ENCODE measurements around the gene ANO10. TPM values are rescaled to one million over a fixed set of nuclear protein-coding genes. Genes with fewer than 3 reads are reported as not detected.
A peak's percentile ranks its signal among the peaks of the same experiment; 100 is the strongest.

ANO10 gene
- total and polyA plus RNA-seq, 2 of the 8 experiments (the other 6 are each of a cell fraction or from before 2014, with no cell fraction given) = 38.0 to 53.2 TPM

- H3K9me3 ChIP-seq (ENCODE audit: insufficient read depth in 2 of 2, low read depth in 1 of 2, low read length in 1 of 2) = no peaks in the 10 kb centered on the region
- no peak overlapping the region for H2BK15ac ChIP-seq (ENCODE audit: low read length)
- no peak overlapping the region for H3K4ac ChIP-seq (replicated peaks; ENCODE audit: insufficient read length, low read depth, low read length)
- H3K4me3 ChIP-seq (ENCODE audit: extremely low read depth in 1 of 4, insufficient read depth in 2 of 4, low read depth in 3 of 4, low read length in 4 of 4) = no peak overlapping the region
- H4K8ac ChIP-seq (ENCODE audit: extremely low read depth, insufficient read depth, low read length) = no peak overlapping the region
- POLR2A ChIA-PET (ENCODE audit: partially characterized antibody) = interaction anchor here (0.7 kb wide), 1 partner anchor 1719 kb away, joined by 4 read pairs; no protein-coding TSS in a partner anchor
- CTCF ChIA-PET (ENCODE audit: partially characterized antibody) = interaction anchor here (1.0 kb wide), 1 partner anchor 28 kb away, joined by 3 read pairs; no protein-coding TSS in a partner anchor
- no peak overlapping the region for H4K91ac ChIP-seq (replicated peaks; ENCODE audit: insufficient read length, low read length)
- peak overlapping the region; percentile 70; the same call in 1 of the 2 replicates for H2BK12ac ChIP-seq (ENCODE audit: low read depth, low read length)
- H2BK5ac ChIP-seq (ENCODE audit: low read depth, low read length) = peak overlapping the region; percentile 37; the same call in 1 of the 2 replicates
- H3K18ac ChIP-seq (ENCODE audit: extremely low read depth, low read length) = no peak overlapping the region
- DNase-seq (ENCODE audit: low read depth in 1 of 2, low spot score in 2 of 2) (no peak), FAIRE-seq (no peak)
- H3K23ac ChIP-seq (ENCODE audit: insufficient read length) = no peak overlapping the region
- no peaks in the 10 kb centered on the region for H4K20me1 ChIP-seq (replicated peaks in 1 of 2; ENCODE audit: control insufficient read depth in 1 of 2, insufficient read depth in 2 of 2, low read length in 2 of 2)
- WGBS, 2 experiments (ENCODE audit: extremely low coverage in 1 of 2, insufficient coverage in 1 of 2, insufficient read length in 1 of 2, insufficient replicate concordance in 2 of 2, low coverage in 1 of 2, low lambda C conversion rate in 2 of 2, missing lambda C conversion rate in 1 of 2) = 88% methylated on average over 8 of the region's 8 CpGs; no CpG with 5 or more reads in 1 of the 2 experiments
- no peaks in the 10 kb centered on the region for H3K36me3 ChIP-seq (ENCODE audit: control insufficient read depth in 2 of 4, insufficient read depth in 4 of 4, low read length in 3 of 4)
- no peaks in the 10 kb centered on the region for H3K27me3 ChIP-seq (replicated peaks in 1 of 4; ENCODE audit: control insufficient read depth in 3 of 4, extremely low read depth in 1 of 4, insufficient read depth in 3 of 4, low read length in 3 of 4)
- peaks cover 0 to 6% (median 1%) of the 10 kb centered on the region in 4 experiments; a peak in 3 of 7 replicates for H3K4me1 ChIP-seq (replicated peaks in 1 of 4; ENCODE audit: control insufficient read depth in 3 of 4, insufficient read depth in 4 of 4, low read length in 3 of 4)
- peak overlapping the region; percentile 24; the same call in 1 of the 2 replicates for H2AK5ac ChIP-seq (ENCODE audit: low read depth, low read length)
- H3K27ac ChIP-seq (ENCODE audit: low read depth, low read length) = no peak overlapping the region; the same call in 1 of the 2 replicates
- H4K5ac ChIP-seq (ENCODE audit: insufficient read length, low read depth, low read length) = no peak overlapping the region
- no peak overlapping the region for H3K56ac ChIP-seq (replicated peaks; ENCODE audit: insufficient read length, low read depth, low read length)
- no peak overlapping the region for H2BK120ac ChIP-seq (replicated peaks; ENCODE audit: low read depth, low read length)
- no peaks in the 10 kb centered on the region for H3K23me2 ChIP-seq (ENCODE audit: low read depth, low read length)
- peaks cover 3 to 4% of the 10 kb centered on the region in 2 experiments; a peak in 2 of 4 replicates for H3K79me2 ChIP-seq (ENCODE audit: control insufficient read depth in 1 of 2, insufficient read depth in 2 of 2, low read length in 2 of 2)
- no peak overlapping the region for H3K14ac ChIP-seq (ENCODE audit: insufficient read length)
- H2BK20ac ChIP-seq (ENCODE audit: low read length) = no peak overlapping the region
- no peak overlapping the region for H3K4me2 ChIP-seq (ENCODE audit: insufficient read depth in 1 of 2, low read depth in 2 of 2, low read length in 2 of 2)
- peaks cover 3% of the 10 kb centered on the region for H3K79me1 ChIP-seq (ENCODE audit: low read depth, low read length)
- no peak overlapping the region for H2AFZ ChIP-seq (ENCODE audit: low read length)
- H3K9ac ChIP-seq (replicated peaks in 1 of 4; ENCODE audit: extremely low read depth in 1 of 4, low read depth in 3 of 4, low read length in 3 of 4) = no peak overlapping the region
- TF ChIP-seq JUND (IDR thresholded peaks at IDR 0.05; ENCODE audit: low read length) (no peak), TAF7 (optimal IDR thresholded peaks at IDR 0.05; ENCODE audit: borderline replicate concordance, low read depth, low read length) (no peak), RAD21 (IDR thresholded peaks at IDR 0.05 in 1 of 2, conservative IDR thresholded peaks at IDR 0.05 in 1 of 2; ENCODE audit: low read depth in 2 of 2, low read length in 2 of 2) (no peak), YY1 (IDR thresholded peaks at IDR 0.05; ENCODE audit: low read depth, low read length) (no peak), POLR2A (IDR thresholded peaks at IDR 0.05; ENCODE audit: control extremely low read depth in 1 of 2, low read depth in 2 of 2, low read length in 2 of 2) (no peak), KDM1A (IDR thresholded peaks at IDR 0.05; ENCODE audit: borderline replicate concordance, low read length) (no peak), BRCA1 (IDR thresholded peaks at IDR 0.05; ENCODE audit: low read depth, low read length) (no peak), EP300 (IDR thresholded peaks at IDR 0.05; ENCODE audit: borderline replicate concordance in 1 of 2, low read depth in 2 of 2, low read length in 2 of 2) (no peak), MAFK (IDR thresholded peaks at IDR 0.05; ENCODE audit: low read depth, low read length) (no peak)
- TF ChIP-seq, protein P1, sequence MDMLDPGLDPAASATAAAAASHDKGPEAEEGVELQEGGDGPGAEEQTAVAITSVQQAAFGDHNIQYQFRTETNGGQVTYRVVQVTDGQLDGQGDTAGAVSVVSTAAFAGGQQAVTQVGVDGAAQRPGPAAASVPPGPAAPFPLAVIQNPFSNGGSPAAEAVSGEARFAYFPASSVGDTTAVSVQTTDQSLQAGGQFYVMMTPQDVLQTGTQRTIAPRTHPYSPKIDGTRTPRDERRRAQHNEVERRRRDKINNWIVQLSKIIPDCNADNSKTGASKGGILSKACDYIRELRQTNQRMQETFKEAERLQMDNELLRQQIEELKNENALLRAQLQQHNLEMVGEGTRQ (IDR thresholded peaks at IDR 0.05; ENCODE audit: low read length) = no peak
Measured at GRCh38 chr3:43317461-43318316, 304.1 kb downstream of the ANO10 start.

Data from H1 (cell line).